ENCODE data around the gene TRIM56.

GRCh38 chr7:101102026-101102425 lies 16.7 kb downstream of the TRIM56 start:
- TF ChIP-seq MTF2 (CRISPR knock-in tag; IDR thresholded peaks at IDR 0.05; ENCODE audit: borderline replicate concordance) (no peak), ZFX (CRISPR knock-in tag; IDR thresholded peaks at IDR 0.05; ENCODE audit: low read depth) (no peak), CENPX (CRISPR knock-in tag; IDR thresholded peaks at IDR 0.05) (no peak)
